Hepatocyte (in vitro differentiated cells): ENCODE results near the gene NOL11.

Experiments used
- CTCF ChIP-seq: fragments of 200-600 bp; sonication (generic); IDR thresholded peaks from 2 replicates; pipeline ENCODE4 v1.5.1; 2016; ENCODE audit warnings: antibody characterized with exemption, mild to moderate bottlenecking; ENCODE audit not compliant: poor library complexity
- EZH2 ChIP-seq: fragments of 200-600 bp; sonication (generic); IDR thresholded peaks from 2 replicates; pipeline ENCODE4 v1.6.1; 2016; ENCODE audit warnings: antibody characterized with exemption, mild to moderate bottlenecking, borderline replicate concordance
- EZH2phosphoT487 ChIP-seq: fragments of 200-600 bp; sonication (generic); IDR thresholded peaks from one replicate; pipeline ENCODE4 v1.6.1; 2018; ENCODE audit warnings: antibody characterized with exemption, mild to moderate bottlenecking, low read depth, moderate library complexity; ENCODE audit not compliant: unreplicated experiment, severe bottlenecking

- TF ChIP-seq CTCF = no peak
- no peak for TF ChIP-seq EZH2
- no peak for TF ChIP-seq EZH2phosphoT487
Observed at GRCh38 chr17:67675481-67675880, 42.3 kb upstream of the NOL11 start.
